Medulla oblongata (tissue), 1 donor: ENCODE measurements around the gene MAP2K6.

Experiments
- DNase-seq: peaks from one replicate; pipeline ENCODE4 v3.0.0-alpha.2; 2015; ENCODE audit errors: extremely low spot score

MAP2K6 gene

DNA sequence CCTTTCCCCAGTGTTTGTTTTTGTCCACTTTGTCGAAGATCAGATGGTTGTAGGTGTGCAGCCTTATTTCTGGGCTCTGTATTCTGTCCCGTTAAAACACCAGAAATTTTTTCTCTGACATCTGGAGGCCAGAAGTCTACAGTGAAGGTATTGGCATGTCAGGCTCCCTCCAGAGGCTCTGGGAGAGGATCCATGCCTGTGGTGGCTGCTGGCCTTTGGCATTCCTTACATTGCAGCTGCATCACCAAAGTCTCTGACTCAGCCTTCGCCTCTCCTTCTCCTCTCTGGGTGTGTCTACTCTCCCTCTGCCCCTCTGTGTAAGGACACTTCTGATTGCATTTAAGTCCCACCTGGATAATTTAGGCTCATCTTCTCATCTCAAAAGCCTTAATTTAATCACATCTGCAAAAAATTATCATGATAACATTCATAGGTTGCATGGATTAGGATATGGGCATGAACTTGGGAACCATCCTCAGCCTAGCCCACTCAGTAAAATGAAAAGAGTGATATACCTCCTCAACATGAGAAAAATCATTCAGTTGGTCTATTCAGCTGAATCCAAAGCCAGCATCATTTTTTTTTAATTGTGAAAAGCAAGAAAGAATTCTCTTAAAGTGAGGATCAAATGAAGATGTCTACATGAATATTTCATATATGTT is 78.0 kb downstream of the MAP2K6 start:
- DNase-seq, result no peak

DNA sequence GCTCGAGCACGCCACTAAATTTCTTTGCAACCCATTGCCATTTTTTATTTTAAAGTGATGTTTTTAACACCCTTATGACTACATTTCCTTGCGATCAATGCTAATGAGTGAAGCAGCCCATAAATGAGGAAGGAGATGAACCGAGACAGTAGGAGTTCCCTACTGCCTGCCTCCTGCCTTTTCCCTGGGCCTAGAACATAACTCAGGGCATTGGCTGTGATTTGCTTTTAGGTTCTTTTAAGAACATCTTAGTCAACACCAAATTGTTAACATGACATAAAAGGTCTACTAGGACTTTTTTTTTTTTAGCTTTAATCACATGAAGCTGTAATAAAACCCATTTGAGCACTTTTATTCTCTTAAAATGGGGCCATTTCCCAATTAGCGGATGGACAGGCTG is 81.3 kb downstream of the MAP2K6 start:
- DNase-seq, result no peak

DNA sequence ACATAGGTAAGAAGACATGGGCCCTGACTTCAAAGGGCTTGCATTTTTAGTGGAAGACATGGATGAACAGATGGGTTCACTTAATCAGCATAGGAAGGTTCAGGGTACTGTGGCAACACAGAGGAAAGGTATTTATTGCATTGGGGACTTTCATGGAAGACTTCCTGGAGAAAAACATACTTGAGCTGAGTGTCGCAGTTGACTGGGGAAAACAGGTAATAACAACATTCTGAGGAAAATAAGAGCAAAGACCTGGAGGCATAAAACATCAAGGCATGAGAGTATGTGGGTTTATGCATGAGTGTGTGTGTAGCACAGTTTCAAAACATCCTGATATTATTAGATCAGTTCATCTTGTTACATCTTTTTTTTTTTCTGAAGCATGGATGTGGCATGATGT is 82.7 kb downstream of the MAP2K6 start:
- DNase-seq, result no peak

DNA sequence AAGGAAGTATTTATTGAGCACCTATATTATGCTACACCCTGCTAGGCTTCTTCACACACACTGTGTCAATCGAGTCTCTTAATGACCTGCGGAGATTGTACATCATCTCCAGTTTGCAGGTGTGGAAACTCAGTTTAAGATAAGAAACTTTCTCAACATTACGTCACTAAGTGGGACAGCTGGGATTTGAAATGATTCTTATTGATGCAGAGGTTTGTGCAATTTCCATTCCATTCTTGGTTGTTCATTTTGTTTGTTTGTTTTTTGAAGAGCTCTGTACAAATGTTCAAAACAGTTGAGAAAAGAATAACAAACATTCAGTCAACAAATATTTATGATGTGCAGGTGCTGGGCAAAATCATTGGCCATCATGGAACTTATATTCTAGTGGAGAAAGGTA is 84.8 kb downstream of the MAP2K6 start:
- DNase-seq, result no peak

DNA sequence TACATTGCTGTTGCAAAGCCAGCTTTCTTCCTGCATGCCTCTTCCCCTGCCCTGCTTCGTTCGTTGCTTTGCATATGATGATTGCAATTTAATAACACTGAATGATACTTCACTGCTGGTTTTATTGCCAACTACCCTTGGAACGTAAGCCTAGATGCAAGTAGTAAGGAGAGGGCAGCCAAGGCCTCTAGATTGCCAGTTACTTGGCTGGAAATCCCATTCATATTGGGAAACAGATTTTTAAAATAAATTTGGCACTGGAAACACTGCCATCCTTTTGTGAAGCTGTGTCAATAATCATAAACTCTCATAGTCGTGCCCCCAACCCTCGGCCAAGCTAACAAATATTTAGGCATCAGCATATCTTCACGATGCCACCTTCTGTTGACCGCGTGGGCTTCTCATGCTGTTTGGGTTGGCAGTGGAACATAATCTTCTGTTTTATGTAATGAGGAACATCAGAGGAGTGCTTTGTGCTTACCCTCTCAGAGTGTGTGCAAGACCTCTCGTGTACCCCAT is 86.5 kb downstream of the MAP2K6 start:
- no peak for DNase-seq

DNA sequence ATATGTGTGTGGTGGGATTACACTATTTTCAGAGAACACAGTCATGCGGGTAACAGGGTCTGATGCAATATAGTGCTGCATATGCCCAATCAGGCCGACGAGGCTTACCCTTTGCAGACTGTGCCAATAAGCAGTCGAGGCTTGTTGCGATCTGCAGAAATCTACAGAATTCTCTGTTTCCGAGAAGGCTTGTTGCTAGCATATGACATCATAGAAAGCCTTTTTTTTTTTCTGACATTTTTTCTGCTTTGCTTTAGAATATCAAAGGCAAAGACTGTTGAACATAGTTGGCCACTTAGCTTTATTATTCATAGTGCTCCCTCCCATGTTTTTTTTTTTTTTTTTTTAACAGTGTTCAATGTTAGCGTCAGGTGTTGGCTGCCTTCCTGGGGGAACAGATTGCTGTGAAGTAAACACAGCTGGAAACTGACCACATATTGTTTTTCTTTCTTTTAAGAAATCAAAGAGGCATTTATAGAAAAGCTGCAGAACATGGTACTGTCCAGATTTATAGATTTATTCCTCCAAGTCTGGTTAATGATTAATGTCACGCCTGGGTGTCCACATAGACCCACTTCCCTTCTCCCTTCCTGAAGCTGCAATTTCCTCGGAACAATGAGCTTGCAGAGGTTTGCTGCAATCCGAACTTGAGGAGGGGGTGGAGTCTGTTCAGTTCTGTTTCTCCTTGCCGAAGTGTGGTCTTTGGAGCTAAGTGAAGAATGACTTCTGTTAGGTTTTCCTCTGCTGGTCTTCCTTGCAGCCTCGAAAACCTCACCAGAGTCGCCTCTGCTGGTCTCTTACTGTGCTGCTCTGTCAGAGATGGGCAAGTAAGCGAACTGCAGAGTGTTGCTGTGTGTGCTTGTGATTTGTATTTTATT is 87.3 kb downstream of the MAP2K6 start:
- DNase-seq, result peak; percentile 64

DNA sequence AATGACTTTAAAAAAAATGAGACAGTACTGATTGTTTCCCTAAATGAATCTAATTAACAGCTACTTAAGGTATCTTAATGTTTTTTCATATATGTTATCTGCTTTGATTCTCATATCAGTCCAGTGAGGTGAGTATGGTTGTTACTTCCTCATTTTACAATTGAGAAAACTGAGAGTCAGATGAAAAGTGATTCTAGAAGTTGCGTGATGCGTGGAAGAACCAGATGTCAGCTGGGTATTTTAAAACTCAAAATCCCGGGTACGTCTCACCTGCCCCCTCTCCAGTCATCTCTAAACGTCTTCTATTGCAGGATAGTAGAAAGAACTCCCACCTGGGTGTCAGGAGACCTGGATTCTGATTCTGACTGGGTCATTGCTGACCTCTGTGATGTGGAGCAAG is 89.2 kb downstream of the MAP2K6 start:
- no peak for DNase-seq

DNA sequence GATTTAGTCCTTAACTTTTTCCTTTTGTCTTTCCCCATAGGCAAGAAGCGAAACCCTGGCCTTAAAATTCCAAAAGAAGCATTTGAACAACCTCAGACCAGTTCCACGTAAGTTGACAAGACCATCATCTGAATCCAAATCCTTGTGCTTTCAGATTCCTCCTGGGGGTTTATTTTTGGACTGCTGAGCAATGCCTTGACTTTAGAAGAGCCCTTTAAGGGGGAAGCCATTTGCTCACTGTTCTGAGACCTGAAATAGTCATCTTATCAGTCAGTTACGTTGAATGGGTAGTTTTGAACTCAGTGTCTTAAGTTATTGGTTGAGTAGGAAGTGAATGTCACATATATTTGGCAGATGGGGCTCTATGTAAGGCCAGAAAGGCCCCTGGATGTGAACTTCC is 91.2 kb downstream of the MAP2K6 start:
- DNase-seq, result no peak

DNA sequence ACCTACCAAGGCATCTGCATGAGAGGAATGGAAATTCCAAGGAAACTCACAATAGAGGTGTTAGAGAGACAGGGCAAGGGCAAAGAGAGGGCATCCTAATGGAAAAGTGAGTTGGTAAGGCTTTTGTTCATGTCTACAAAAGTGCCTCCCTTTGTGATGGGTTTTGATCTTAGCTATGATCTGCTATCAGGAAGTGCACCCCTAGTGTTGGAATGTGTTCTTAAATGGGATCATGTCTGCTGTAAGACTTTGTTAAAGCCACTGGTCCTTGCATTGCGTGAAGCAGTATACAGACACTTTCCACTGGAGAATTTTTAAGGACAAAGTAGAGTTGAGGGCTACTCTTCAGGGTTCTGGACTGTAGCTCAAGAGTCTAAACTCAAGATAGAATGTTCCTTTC is 92.0 kb downstream of the MAP2K6 start:
- DNase-seq, result no peak

DNA sequence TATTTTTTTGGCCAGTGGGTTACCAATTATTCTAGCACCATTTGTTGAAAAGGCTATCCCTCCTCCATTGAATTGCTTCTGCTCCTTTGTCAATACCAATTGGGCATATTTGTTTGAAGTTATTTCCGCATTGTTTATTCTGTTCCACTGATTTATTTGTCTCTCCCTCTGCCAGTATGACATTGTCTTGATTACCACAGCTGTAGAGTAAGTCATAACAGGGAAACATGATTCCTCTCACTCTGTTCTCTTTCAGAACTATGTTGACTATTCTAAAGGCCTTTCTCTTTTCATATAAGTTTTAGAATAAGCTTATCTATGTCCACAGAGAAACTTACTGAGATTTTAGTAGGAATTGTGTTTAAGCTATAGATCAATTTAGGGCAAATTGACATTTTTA is 94.3 kb downstream of the MAP2K6 start:
- DNase-seq, result no peak

DNA sequence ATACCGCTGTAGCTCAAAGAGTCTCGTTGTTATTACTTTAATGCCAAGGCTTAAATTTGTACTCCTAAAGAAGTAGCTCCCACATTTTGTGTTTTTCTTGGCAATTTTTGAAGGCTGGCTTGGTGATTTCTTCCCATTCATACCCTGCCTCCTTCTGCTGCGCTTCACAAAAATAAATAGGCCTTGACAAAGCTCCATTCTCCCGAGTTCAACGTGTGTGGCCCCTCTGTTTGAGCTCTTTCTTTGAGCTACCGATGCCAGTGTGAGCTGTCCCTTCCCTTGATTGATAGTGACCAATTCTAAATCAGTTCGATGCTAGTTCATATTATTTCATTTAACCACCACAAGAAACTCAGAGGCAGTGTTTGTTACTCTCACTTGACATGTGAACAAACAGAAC is 96.8 kb downstream of the MAP2K6 start:
- peak; percentile 65 for DNase-seq

DNA sequence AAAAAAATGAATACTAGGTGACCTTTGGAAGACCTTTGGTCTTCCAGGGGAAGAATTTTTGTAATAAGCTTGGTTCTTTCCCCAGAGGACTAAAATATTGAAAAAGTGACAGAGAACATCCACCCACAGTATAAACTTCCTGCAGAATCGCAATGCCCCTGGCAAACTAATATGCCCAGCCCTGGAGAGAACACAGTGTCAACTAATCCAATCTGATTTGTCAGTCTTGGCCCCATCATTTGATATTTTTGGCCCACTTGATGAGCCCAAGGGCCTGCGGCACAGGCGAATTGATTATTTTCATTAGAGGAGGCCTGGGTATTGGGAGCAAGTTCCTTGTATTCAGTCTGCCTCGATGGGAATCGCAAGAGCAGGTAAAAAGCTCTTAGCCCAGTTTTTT is 98.4 kb downstream of the MAP2K6 start:
- no peak for DNase-seq

DNA sequence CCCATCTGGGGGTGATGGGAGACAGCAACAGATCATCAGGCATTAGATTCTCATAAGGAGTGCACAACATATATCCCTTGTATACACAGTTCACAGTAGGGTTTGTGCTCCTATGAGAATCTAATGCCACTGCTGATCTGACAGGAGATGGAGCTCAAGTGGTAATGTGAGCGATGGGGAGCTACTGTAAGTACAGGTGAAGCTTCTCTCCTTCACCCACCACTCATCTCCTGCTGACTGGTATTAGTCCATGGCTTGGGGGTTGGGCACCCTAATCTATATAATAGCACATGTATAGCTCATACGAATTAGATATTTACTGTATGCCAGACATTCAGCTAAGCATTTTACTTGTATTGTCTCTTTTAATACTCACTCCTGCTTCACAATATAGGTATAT is 101.7 kb downstream of the MAP2K6 start:
- DNase-seq, result no peak

DNA sequence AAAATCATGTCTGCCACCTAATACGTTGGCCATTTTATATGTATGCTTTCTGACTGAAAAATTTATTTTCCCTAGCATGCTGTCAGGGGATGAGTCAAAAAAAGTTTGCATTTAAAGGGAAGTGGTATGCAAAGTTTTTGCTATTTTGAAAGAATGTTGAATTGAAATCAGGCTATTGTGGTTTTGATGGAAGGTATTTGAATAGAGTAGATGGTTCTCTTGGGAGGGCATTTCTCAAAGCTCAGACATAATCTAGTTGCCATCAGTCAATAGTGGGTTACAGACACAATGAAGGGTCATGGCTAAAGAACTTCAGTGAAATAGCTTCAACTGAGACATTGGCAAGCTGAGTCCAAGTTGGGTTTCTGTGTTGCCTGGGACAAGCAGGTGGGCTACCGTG is 102.4 kb downstream of the MAP2K6 start:
- DNase-seq, result no peak

DNA sequence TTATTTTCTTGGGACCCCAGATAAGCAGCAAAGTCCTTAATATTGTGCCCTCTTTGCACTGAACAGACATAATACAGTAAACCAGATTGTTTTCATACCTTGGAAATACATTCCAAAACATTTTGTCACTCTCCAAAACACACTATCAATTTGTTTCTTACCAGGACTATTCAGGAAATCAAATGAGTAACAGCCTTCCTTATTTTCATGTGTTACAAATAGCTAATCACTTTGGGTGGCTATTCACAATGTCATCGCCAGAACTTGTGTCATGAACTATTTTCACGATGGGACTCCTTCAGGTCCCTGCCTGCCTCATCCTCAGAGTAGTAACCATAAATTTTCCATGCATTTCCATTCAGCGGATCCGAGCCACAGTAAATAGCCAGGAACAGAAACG is 104.5 kb downstream of the MAP2K6 start:
- no peak for DNase-seq

DNA sequence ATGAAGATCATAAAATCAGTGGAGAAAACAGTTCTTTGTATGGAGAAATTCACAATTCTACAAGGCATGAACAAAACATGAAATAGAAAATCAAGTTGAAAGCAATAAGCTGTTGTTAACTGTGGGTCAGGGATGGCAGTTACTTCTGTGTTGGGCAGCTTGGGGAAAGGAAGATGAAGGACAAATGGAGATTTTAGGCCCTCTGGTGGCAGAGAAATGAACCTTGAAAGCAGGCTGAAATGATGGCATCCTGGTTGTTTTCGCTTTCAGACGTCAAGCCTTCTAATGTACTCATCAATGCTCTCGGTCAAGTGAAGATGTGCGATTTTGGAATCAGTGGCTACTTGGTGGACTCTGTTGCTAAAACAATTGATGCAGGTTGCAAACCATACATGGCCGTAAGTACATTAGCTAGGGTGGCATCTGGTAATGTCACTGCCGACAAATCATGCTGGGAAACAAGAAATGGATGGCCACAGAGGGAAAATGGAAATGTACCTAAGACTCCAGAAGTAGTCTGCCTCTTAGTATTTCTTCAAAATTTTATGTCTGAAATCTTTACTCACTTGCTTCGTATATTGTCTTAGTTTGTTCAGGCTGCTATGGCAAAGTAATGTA is 108.9 kb downstream of the MAP2K6 start:
- peak; percentile 90 for DNase-seq

DNA sequence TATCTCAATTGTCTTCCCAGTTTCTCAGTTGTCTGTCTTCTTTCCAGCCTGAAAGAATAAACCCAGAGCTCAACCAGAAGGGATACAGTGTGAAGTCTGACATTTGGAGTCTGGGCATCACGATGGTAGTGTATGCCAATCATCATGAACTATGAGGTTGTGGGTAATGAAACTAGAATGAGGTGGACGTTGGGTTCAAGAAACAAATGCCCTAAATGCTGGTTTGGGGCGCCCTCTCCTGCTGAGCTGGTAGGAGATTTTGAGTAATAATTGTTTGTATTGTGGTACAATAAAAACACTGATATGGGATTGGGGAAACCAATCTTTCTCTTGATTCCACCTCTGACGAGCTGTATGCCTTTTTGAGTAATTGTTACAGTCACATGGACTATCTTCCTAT is 110.4 kb downstream of the MAP2K6 start:
- no peak for DNase-seq

DNA sequence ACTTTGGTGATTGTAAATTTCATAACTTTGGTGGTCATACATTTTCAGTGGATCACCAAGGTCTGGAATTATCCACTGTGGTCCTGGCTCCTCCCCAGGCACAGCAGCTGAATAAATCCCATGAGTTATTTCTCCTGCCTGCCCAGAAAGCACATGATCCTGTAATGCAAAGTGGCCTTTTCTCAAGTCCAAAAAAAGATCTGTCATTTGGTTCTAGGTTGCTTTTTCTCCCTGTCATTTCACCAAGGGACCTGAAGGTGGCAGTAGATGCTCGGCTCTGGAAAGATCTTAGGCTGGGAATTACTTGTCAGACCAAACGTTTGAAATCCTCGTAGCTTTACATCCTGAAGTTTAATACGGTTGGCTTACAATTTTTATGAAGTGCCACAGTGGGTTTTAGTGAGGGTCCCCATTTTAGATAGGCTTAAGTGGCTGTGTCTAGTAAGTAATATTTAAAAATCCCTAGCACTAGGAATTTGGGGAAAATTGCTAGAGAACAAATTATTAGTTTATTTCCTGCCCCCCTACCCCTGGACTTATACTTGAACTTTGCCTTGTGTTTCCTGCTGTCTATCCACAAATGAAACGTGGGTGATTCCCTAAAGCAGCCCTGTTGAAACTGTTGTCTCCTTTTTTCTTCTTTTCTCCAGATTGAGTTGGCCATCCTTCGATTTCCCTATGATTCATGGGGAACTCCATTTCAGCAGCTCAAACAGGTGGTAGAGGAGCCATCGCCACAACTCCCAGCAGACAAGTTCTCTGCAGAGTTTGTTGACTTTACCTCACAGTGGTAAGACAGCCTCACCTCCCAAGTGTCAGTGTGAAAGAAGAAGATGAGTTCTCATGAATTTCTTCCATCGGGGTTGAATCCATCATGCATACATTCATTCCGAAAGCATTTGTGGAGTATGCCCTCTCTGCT is 111.7 kb downstream of the MAP2K6 start:
- DNase-seq, result peak; percentile 92

DNA sequence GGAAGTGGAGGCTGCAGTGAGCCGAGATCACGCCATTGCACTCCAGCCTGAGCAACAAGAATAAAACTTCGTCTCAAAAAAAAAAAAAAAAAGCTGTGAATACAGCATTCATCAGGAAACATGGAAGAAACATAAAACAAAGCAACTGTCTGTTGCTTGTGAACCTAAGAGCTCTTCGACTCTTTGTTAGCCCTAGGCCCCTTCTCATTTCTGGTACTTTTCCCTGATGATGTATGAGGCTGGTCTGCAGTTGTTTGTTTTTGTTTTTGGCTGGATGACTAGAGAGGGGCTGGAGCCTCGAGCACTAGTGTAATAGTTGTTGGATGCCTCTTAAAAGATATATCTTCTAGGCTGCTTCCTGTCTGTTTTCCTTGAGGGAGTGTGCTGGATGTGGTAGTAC is 113.5 kb downstream of the MAP2K6 start:
- peak; percentile 27 for DNase-seq

DNA sequence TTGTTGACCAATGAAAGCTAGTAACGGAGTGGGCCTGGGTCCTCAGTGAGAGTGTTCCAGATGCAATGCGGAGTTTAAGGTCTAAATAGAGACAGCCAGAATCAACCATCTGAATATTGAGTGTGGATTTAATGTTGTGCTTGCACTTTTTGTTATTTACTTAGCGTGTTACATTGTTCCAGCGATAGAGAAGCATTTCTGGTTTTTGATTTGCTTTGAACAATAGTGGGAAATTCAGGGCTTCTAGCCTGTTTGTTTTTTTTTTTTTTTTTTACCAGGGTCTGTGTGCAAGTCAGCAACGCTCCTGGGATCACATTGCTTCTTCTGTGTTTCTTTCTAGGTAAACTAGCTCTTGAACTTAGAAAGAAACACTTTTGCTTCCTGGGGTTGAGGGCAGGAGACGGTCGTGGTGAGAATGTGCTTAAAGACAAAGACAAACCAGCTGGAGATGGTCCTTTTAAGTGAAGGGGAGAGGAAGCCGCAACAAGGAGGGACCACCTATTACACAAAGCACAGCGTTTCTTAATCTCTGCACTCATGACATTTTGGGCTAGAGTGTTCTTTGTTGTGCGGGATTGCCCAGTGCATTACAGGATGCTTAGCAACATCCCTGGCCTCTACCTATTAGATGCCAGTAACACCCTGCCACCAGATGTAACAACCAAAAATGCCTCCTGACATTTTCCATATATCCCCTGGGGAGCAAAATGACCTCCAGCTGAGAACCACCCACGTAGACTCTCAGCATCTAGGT is 119.2 kb downstream of the MAP2K6 start:
- DNase-seq, result no peak

DNA sequence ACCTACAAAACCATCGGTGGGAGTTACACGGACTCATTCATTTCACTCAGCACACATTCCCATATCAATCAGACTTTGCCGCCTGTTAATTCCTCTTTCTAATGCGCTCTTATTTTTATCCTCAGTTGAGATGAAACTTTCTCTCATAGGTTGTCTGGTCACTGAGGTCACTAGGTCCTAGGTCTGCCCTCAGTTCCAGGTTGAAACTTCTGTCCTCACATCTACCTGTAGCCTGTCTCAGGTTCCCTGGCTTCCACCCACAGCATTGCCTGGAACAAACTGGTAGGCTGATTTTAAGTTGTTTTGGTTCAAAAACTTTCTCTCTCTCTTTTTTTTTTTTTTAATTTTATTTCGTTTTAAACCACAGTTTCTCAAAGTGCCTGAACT is 119.7 kb downstream of the MAP2K6 start:
- no peak for DNase-seq
